ENCODE measurements around the gene DNM3. TPM values are rescaled to one million over a fixed set of nuclear protein-coding genes. Genes with fewer than 3 reads are reported as not detected.
"Not testable (repeated sequence)": the region's sequence is repeated elsewhere in the genome, so short reads cannot be mapped to it uniquely, and the experiment has no call there.

DNM3 gene
- total RNA-seq, 1 experiment from 2014 or later = 1.3 TPM

DNA sequence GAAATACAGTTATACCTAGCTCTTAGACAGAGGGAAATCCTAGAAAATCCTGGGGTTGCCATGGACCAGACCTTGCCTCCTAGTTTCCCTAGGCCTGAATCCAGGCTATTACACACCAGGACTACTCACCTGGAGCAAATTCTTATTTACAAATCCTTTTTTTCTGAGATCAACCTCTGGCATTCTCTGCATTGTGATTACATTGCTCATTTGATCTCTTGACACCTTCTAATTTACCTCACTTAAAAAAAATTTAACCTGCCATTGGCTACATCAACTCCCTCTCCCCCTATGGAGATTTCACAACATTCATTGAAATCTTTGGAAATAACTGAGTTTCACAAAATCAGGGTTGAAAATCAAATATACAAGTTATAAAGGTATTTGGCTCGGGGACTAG, 576.3 kb downstream of the DNM3 start:
- no peak for DNase-seq (ENCODE audit: low spot score)

DNA sequence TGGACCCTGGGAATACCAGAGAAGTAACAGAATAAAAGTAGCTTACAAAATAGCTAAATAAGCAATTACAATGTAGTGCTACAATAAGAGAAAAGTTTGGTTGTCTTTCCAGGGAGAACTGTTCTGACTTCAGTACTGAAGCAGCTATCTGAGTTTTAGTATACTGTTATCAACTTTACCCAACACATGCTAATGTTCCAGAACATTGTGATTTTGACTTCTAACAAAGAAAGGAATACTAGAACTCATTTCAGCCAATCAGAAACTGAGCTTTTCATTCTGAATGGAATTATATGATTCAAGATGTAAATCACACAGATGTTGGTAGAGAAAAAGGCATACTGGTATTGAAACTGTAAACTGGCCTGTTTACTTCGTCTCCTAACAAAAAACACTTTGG, 579.1 kb downstream of the DNM3 start, which contains the start of gene C1orf105:
Gene C1orf105, plus strand, starts transcription at position 301 of the 400 bp plus-strand sequence. CDS start 201 bp downstream, outside the sequence.
- DNase-seq (ENCODE audit: low spot score) = no peak

DNA sequence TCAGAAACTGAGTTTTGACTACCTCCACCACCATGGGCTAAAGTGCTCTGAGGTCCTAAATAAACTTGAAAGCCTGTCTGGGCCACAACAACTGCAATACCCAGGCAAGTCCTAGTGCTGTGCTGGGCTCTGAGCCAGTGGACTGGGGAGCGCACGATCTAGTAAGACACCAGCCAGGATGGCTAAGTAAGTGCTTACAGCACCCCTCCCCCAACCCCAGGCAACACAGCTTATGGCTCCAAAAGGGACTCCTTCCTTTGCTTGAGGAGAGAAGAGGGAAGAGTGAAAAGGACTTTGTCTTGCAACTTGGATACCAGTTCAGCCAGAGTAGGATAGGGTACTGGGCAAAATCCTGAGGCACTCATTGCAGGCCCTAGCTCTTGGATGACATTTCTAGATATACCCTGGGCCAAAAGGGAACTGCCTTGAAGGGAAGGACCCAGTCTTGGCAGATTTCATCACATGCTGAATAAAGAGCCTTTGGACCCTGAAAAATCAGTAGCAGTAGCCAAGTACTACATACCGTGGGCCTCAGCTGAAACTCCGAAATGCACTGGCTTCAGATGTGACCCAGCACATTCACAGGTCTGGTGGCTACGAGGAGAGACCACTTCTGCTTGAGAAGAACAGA, 580.8 kb downstream of the DNM3 start:
- no peak for DNase-seq (ENCODE audit: low spot score)

DNA sequence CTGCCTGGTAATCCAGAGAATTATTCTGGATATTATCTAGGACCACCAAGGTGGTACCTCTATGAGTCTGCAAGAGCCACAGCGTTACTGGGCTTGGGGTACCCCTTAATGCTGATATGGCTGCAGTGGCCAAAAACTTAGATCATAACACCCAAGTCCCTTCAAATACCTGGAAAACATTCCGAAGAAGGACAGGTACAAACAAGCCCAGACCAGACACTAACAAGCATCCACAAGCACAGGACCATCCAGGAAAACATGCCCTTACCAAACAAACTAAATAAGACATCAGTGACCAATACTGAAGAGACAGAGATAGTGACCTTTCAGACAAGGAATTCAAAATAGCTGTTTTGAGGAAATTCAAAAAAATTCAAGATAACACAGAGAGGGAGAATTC, 582.0 kb downstream of the DNM3 start:
- no peak for DNase-seq (ENCODE audit: low spot score)

DNA sequence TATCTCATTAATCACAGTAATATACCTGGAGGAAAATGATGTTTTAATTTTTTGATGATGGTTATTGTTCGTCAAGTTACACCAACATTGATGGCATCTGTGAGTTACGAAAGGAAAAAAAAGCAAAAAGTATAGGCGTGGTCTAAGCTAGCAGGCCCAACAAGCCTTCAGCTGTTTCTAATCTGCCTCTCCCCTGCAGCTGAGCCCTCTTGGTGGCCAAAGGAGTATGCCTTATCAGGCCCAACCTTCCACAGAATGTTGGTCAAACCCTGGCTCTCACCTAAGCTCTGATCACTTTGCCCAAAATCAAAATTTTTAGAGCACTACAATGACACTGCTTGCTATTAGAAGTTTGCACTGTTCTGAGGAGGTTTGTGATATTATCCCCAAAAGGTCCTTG, 584.0 kb downstream of the DNM3 start:
- no peak for DNase-seq (ENCODE audit: low spot score)

DNA sequence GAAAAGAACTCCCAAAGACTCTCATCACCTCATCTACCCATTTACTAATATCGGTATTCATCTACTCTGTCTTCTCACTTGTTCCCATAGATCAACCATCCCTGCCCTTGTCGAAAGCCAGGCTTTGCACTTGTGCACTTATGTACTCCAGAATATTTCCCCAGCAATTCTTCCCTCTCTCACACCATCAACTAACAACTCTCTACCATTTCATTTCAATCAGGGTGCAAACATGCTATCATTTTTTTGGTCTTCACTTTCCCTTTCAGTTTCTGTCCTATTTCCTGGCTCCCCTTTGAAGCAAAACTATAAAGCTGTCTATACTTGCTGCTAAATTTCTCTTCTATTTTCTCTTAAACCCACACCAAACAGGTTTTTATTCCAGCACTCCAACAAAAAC, 585.9 kb downstream of the DNM3 start:
- no peak for DNase-seq (ENCODE audit: low spot score)

DNA sequence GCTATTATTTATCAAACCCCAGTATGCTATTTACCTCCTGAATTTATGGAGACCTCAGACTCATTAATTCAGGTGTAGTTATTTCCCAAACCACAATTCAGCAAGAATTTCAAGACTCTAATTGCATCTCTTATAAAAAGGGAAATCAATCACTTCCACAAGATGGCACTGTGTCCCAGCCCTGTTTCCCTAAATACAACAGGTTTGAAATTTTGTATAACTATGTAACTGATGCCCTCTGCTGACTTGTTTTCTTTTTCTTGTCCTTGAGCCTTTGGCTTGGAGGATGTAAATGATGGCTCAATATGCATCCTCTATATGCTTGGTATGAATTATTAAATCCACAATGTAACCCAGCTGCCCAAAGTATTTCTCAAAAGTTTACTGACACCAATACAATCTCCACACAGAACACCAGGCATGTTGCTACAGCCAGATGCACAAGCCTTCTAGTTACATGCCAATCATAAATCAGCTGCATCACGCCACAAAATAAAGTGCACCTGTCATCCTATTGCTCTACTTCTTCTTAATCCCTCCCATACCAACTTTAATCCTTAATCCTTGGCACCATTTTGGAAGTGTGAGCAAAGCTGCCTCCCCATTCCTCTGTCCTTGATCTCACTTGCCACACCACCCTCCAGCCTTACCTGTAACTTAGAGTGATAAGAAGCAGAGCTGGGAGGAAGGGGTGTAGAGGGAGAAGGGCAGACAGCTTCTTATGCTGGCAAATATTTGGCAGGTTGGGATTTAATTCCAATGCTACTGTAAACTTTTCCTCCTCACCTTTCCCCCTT, 588.2 kb downstream of the DNM3 start:
- peak; percentile 67 for DNase-seq (ENCODE audit: low spot score)

DNA sequence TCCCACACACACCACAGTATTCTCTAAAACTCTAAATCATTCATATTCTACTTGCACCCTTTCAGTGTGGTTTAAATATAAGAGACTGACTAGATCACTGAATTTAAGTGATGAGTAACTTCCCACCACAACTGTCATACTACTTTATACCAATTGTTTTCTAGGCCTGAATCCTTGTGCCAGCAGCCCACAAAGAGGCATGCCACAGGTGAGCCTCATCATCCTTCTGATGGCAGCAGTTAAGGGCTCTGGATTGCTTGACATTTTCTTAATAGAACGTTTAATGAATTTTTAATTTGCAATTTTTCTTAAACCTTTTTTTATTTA, 588.8 kb downstream of the DNM3 start:
- DNase-seq (ENCODE audit: low spot score) = no peak

DNA sequence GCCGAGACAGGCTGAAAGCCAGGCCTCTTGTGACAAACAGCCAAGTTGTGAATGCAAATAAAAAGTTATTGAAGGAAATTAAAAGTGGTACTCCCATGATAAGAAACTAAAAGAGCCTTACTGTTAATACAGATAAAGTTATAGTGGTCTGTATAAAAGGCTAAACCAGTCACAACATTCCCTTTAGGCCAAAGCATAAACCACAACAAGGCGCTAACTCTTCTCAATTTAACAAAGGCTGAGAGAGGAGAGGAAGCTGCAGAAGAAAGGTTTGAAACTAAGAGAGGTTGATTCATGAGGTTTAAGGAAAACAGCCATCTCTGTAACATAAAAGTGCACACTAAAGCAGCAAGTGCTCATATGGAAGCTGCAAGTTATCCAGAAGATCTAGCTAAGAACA, 589.9 kb downstream of the DNM3 start:
- DNase-seq (ENCODE audit: low spot score) = no peak

DNA sequence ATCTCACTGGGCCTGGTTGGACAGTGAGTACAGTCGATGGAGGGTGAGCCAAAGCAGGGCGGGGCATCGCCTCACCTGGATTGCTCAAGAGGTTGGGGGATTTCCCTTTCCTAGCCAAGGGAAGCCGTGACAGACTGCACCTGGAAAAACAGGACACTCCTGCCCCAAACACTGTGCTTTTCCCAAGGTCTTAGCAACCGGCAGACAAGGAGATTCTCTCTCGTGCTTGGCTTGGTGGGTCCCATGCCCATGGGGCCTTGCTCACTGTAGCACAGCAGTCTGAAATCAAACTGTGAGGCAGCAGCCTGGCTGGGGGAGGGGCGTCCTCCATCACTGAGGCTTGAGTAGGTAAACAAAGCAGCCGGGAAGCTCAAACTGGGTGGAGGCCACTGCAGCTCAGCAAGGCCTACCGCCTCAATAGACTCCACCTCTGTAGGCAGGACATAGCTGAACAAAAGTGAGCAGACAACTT, 590.5 kb downstream of the DNM3 start:
- no peak for DNase-seq (ENCODE audit: low spot score)

DNA sequence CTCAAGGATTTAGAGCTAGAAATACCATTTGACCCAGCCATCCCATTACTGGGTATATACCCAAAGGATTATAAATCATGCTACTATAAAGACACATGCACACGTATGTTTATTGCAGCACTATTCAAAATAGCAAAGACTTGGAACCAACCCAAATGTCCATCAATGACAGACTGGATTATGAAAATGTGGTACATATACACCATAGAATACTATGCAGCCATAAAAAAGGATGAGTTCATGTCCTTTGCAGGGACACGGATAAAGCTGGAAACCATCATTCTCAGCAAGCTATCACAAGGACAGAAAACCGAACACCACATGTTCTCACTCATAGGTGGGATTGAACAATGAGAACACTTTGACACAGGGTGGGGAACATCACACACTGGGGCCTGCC, 595.9 kb downstream of the DNM3 start:
- not testable (repeated sequence) for DNase-seq (ENCODE audit: low spot score)

DNA sequence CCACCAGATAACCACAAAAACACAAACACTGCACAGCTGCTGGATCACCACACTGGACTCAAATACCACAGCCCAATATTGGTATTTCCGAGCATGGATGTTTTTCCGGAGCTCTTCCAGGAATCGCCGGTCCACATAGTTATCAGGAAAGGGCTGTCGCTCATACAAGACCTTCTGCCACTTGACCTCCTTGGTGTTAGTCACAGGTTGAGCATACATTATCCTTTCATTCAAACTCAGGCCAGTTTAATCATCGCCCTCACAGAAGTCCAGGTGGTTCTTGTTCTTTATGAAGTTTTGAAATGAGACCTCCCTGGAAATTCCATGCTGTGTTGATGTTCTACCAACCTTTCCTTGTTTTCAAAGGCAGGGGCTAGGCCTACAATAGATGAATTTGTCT, 601.1 kb downstream of the DNM3 start:
- DNase-seq (ENCODE audit: low spot score) = no peak

DNA sequence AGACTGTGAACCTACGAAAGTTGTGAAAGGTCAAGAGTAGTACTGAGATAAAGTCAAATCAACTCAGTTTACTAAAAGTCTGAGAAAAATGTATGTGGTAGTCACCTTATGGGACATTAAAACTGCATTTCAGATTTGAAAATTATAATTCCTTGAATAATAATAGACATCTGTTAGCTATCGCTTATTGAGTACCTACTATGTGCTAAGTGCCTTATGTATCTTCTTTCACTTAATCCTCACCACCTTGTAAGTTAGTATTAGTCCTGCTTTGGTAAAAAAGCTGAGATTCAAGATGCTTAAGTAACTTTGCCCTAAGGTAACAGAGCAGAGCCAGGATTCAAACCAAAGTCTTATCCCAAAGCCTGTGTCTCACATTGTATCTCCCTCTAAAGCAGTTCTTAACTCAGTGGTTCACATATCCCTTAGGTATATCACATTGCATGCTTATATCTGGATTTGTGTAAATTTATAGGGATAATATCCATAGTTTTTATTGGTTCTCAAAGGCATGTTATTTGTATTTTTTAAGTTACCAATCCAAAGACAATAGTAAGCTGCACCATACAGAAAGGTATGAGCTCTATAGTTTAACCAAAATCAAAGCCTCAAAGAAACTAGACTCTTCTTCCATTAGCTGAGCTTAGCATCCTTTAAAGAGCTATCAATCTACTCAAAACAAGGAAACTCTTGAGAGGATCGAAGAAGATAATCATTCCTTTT, 601.7 kb downstream of the DNM3 start:
- no peak for DNase-seq (ENCODE audit: low spot score)

DNA sequence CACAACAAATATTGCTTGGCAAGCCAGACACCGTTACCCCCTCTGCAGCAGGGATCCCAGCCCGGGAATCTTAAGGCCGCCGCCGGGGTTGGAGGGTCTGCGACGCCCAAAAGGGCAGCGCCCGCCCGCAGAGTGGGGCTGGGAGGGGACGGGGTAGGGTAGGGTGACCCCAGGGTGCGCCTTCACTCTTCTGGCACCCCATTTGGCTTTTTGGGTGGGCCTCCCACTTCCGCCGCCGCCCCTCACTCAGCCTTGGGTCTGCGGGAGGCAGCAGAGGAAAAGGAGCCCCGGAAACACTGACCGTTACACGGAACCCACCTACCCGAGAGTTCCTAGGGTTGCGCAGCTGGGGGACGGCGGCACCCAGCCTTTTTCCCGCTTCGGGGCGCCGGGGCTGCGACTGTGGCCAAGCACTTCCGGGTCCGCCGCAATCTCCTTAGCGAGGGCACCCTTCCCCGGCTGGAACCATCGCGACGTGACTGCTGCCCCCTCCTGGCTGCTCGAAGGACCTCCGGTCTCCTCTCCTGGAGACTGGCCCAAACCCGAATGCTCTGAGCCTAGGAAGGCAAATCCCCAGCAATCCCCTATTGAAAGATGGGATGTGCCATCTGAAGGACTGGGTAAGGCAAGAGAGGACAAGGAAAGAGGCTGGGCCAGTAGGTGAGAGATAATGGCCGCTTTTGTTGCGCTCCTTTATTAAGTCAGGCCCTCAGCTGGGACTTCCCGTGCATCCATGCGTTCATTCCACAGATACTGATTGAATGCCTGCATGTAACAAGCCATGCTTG, 602.6 kb downstream of the DNM3 start, which contains the start of gene PIGC:
Gene PIGC, minus strand, starts transcription at position 404 of the 788 bp plus-strand sequence. CDS start 1,447 bp downstream, outside the sequence.
- peak; percentile 86 for DNase-seq (ENCODE audit: low spot score)

DNA sequence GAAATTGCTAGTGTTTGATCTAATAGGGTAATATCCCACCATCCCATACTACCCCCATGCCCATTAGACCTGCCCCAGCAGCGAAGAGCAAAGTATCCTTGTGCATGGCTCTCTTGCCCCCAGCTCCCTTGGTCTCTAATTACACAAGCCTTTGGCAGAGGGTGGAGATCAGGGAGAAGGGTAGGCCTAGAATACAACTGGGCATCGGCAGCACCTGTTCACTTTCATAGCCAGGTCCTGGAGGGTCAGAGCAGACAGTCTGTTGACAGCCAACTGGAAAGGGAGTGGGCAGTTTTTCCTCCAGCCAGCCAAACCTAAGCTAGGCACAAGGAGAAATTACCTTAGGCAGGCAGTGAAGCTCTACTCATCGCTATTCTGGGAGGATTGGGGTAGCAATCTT, 605.2 kb downstream of the DNM3 start:
- no peak for DNase-seq (ENCODE audit: low spot score)

DNA sequence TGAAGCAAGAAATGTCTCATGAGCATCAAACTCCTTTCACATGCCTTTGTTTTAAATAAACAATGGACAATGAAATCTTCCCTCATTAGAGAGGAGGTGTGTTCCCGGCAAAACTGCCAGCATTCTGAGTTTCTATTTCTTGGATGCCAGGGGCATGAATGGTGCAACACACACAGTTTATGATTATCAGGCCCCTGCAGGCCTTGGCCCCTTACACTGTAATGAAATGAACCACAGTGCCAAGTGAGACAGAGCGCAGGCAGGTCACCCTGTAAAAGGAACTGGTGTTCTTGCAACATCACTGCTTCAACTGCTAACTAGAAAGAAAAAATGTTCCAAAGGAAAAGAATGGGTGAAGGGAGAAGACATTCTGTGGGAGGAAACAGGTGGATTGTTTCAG, 606.3 kb downstream of the DNM3 start:
- no peak for DNase-seq (ENCODE audit: low spot score)

DNA sequence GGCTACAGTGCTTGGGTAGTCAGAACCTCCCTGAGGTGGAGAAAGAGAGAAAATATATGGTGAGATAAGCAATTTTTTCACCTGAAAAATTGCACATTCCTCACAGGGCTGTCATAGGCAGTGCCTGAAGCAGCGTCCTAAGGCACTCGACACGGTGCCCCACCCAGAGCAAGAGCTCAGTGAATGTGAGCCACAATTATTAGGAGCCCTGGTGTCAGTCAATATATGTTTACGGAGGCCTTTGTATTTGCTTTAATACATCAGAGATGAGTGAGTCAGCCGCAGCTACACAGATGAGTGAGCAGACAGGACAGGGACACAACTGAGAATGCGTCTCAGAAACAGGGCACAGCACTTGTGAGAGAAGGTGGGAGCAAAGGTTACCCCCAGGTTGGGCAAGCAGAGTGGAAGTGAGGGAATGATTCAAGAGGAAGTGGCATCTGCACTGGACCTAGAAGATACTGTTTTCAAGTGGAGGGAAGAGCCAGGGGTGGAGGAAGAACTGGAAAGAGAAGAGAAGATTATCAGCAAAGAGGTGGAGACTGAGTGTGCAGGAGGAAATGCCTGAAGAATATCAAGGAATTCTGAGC, 607.8 kb downstream of the DNM3 start:
- DNase-seq (ENCODE audit: low spot score) = no peak

DNA sequence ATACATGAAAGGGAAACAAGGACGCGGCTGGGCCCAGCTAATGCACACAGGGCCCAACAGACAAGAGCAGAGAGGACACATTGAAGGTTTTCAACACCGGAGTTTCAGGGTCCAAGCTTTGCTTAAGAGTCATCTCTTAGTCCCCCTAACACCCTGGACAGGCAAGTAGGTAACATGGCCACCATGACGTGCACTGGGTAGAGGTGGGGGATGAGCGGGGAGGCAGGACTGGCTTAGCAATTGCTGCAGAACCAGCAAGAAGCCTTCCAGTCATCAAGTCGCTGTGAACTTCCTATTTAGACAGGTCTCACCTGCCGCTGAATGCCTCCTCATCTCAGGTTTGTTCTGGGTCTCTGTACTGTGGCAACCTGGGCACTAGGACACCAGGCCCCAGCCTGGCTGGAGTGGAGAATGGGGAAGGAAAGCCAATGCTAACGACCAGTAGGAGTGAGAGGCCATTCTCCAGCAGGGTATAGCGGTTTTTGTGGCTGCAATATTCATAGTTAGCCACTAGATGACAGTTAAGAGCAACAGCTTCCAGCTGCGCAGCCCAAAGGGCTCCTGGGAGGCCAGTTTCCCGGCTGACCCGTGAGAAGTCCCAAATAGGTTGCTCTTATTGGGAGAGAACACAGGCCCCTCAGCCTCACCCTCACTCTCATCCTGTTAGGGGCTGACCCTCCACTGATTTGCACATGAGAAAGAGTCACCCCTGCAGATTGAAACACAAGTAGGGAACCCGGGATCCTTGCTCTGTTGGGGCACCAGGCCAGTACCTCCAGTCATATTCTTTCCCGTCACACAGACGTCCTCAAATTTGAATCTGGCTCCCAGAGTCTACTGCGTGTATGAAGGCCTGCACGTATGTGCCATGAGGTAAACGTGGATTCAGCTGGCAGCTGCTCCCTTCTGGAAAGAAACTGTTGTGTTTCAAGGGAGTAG, 608.6 kb downstream of the DNM3 start:
- DNase-seq (ENCODE audit: low spot score) = peak; percentile 64

DNA sequence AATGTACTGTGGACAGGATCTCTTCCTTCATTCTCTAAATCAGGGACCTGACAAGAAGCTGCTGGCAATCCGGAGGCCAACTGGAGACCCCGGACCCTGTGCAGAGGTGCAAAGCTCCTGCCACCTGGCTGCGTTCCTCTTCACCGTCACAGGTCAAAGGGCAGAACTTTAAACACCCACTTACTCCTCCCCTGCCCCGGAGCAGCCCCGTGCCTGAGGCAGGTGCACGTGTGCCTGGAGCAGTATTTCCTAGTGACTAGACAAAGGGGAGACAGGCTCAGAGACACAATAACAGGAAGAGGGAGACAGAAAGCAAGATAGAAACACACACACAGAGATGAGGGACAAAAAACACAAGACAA, 609.2 kb downstream of the DNM3 start:
- no peak for DNase-seq (ENCODE audit: low spot score)

DNA sequence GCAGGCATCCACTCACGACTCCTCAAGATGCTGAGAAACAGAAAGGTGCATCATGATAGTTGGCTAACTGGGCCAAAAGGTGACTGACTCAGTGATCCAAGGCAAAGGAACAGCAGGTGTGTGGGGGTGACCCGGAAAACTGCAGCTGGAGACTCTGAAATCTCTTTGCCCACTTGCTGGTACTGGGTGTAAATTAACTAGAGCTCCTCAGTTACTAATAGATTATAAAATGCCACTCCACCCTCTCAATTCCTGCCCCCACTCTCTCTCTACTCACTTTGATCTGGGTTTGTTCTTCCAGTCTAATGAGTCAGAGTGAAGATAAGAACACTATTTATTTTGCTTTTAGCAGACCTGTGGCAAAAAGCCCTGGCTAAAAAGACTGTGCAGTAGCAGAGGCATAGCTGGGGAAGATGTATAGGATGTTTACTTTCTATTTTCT, 609.7 kb downstream of the DNM3 start:
- DNase-seq (ENCODE audit: low spot score) = peak; percentile 52
